Chondrocyte (in vitro differentiated cells): ENCODE results near the gene CEP44. TPM values are rescaled to one million over a fixed set of nuclear protein-coding genes. Genes with fewer than 3 reads are reported as not detected.

Experiments
- DNase-seq: peaks from one replicate; pipeline ENCODE4 v3.0.0; 2021; ENCODE audit warnings: mixed read lengths, low spot score
- H3K27ac Mint-ChIP-seq: one replicate; pipeline ENCODE4 v1.8.0; 2021; ENCODE audit warnings: mild to moderate bottlenecking, moderate library complexity, mixed read lengths; ENCODE audit not compliant: unreplicated experiment
- H3K27me3 Mint-ChIP-seq: 2 replicates; pipeline ENCODE4 v1.8.0; 2021; ENCODE audit warnings: low read depth, mixed read lengths
- H3K36me3 Mint-ChIP-seq: 2 replicates; pipeline ENCODE4 v1.8.0; 2021; ENCODE audit warnings: low read depth, mixed read lengths
- H3K4me1 Mint-ChIP-seq: 2 replicates; pipeline ENCODE4 v1.8.0; 2021; ENCODE audit warnings: low read depth, mild to moderate bottlenecking, mixed read lengths
- H3K4me3 Mint-ChIP-seq: one replicate; pipeline ENCODE4 v1.8.0; 2021; ENCODE audit warnings: mild to moderate bottlenecking, moderate library complexity, mixed read lengths; ENCODE audit not compliant: unreplicated experiment
- H3K9me3 Mint-ChIP-seq: 2 replicates; pipeline ENCODE4 v1.8.0; 2021; ENCODE audit warnings: low read depth, mixed read lengths
- CTCF ChIP-seq: fragments of 200-600 bp; sonication (generic); IDR thresholded peaks from 2 replicates; pipeline ENCODE4 v1.5.0; 2021; ENCODE audit warnings: antibody characterized with exemption, mild to moderate bottlenecking, moderate library complexity
- total RNA-seq: library from RNA; stranded (reverse); gene quantifications from 3 replicates; pipeline ENCODE4 v1.2.1, GENCODE V29; 2021

CEP44 gene
- total RNA-seq, 1 donor from 2014 or later, result 8.7 TPM

- peaks cover 23% of the 10 kb centered on the region for H3K36me3 Mint-ChIP-seq
- no peak for DNase-seq
- H3K9me3 Mint-ChIP-seq, result no peaks in the 10 kb centered on the region
- no peak overlapping the region for H3K4me3 Mint-ChIP-seq
- no peaks in the 10 kb centered on the region for H3K27me3 Mint-ChIP-seq
- TF ChIP-seq CTCF, result no peak
- no peak overlapping the region for H3K27ac Mint-ChIP-seq
- no peaks in the 10 kb centered on the region for H3K4me1 Mint-ChIP-seq
Observed at GRCh38 chr4:174303687-174304086, 20.0 kb downstream of the CEP44 start.

DNA sequence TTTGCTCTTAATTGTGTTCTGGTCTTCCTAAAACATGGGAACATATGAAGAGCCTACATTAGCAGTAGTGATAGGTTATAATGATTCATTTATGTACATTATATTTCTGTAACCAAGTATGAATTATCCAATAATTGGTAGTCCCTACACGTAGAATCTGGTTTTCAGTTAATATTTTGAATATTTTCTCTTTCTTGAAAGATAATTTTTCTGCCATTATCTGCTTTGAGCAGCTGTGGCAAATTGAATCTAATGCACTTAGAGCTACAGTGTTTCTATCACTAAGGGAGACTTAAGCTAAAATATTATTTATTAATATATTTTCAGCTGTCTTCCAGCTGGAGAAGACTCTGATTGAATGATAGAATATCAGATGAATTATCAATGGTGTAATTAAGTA is 21.0 kb downstream of the CEP44 start:
- no peaks in the 10 kb centered on the region for H3K4me1 Mint-ChIP-seq
- no peak overlapping the region for H3K4me3 Mint-ChIP-seq
- no peaks in the 10 kb centered on the region for H3K9me3 Mint-ChIP-seq
- no peak for DNase-seq
- H3K27me3 Mint-ChIP-seq, result no peaks in the 10 kb centered on the region
- peaks cover 22% of the 10 kb centered on the region for H3K36me3 Mint-ChIP-seq
- TF ChIP-seq CTCF, result no peak
- no peak overlapping the region for H3K27ac Mint-ChIP-seq

DNA sequence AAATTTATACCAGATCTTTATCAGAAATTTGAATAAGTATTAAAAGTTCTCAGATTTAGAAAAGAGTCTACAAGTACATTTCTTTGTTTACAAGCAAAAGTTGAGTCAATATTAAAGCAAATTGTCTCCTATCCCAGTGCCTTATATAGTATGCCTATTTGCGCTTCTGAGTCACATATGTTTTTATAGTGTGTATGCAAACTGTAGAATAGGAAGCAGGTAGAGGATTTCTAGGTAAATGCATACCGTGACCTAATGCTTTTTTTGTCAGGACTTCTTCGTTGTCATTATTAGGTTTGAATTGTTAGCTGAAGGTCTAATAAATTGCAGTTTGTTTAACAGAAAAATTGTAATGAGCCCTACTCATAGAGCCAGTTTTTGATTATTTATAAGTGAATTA is 22.2 kb downstream of the CEP44 start:
- Mint-ChIP-seq H3K4me3 (no peak overlapping the region), H3K4me1 (no peaks in the 10 kb centered on the region), H3K9me3 (no peaks in the 10 kb centered on the region), H3K27ac (no peak overlapping the region), H3K36me3 (peaks cover 15% of the 10 kb centered on the region), H3K27me3 (no peaks in the 10 kb centered on the region)
- DNase-seq, result no peak
- TF ChIP-seq CTCF, result no peak

DNA sequence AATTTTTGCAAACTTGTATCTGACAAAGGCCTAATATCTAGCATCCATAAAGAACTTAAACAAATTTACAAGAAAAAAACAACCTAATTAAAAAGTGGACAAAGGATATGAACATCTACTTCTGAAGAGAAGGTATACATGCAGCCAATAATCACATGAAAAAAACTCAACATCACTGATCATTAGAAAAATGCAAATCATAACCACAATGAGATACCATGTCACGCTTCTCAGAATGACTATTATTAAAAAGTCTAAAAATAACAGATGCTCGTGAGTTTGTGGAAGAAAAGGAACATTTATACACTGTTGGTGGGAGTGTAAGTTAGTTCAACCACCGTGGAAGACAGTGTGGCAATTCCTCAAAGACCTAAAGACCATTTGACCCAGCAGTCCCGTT is 24.0 kb downstream of the CEP44 start:
- no peak overlapping the region for H3K27ac Mint-ChIP-seq
- H3K9me3 Mint-ChIP-seq, result no peaks in the 10 kb centered on the region
- no peaks in the 10 kb centered on the region for H3K27me3 Mint-ChIP-seq
- H3K36me3 Mint-ChIP-seq, result peaks cover 15% of the 10 kb centered on the region
- no peaks in the 10 kb centered on the region for H3K4me1 Mint-ChIP-seq
- DNase-seq, result no peak
- no peak overlapping the region for H3K4me3 Mint-ChIP-seq
- no peak for TF ChIP-seq CTCF

- H3K4me1 Mint-ChIP-seq, result peaks cover 8% of the 10 kb centered on the region
- H3K27ac Mint-ChIP-seq, result no peak overlapping the region
- no peak overlapping the region for H3K4me3 Mint-ChIP-seq
- TF ChIP-seq CTCF, result no peak
- no peak for DNase-seq
- H3K36me3 Mint-ChIP-seq, result peaks cover 11% of the 10 kb centered on the region
- no peaks in the 10 kb centered on the region for H3K9me3 Mint-ChIP-seq
- H3K27me3 Mint-ChIP-seq, result no peaks in the 10 kb centered on the region
Observed at GRCh38 chr4:174312993-174313392, 29.3 kb downstream of the CEP44 start.
